Peyer's patch (tissue), 4 donors: Measurements from ENCODE around the gene C17orf100. TPM values are rescaled to one million over a fixed set of nuclear protein-coding genes. Genes with fewer than 3 reads are reported as not detected.
"Not testable (repeated sequence)": the region's sequence is repeated elsewhere in the genome, so short reads cannot be mapped to it uniquely, and the experiment has no call there.

Source experiments
- DNase-seq, 3 donors: peaks; one replicate each; pipeline ENCODE4 v3.0.0-alpha.2; 2017 to 2019
- H3K27ac ChIP-seq, 4 donors: fragments of 200-600 bp; sonication (generic); one replicate each; pipeline ENCODE4 v1.5.1; 2016 to 2019
- H3K27me3 ChIP-seq, 2 donors: fragments of 200-600 bp; sonication (generic); one replicate each; pipeline ENCODE4 v1.5.1; 2019
- H3K36me3 ChIP-seq, 3 donors: fragments of 200-600 bp; sonication (generic); one replicate each; pipeline ENCODE4 v1.5.1; 2016 to 2019
- H3K4me1 ChIP-seq, 4 donors: fragments of 200-600 bp; sonication (generic); one replicate each; pipeline ENCODE4 v1.5.1; 2016 to 2019
- H3K4me3 ChIP-seq, 4 donors: fragments of 200-600 bp; sonication (generic); 1 replicate in 3 of 4; 2 replicates in 1 of 4; pipeline ENCODE4 v1.5.1; 2016 to 2019; ENCODE audit warnings: mild to moderate bottlenecking in 1 of 4
- H3K9me3 ChIP-seq, 4 donors: fragments of 200-600 bp; sonication (generic); one replicate each; pipeline ENCODE4 v1.5.1; 2016 to 2019; ENCODE audit warnings: mild to moderate bottlenecking in 1 of 4
- POLR2A ChIP-seq, 2 donors: fragments of 450-650 bp; IDR thresholded peaks; one replicate each; pipeline ENCODE4 v1.5.1; 2017; ENCODE audit warnings: antibody characterized with exemption in 2 of 2, mild to moderate bottlenecking in 2 of 2, moderate library complexity in 2 of 2
- total RNA-seq, 4 donors: library from RNA; depleted of rRNA; stranded (reverse); fragments of >200 nt; gene quantifications; one replicate each; pipeline ENCODE4 v1.1.0, GENCODE V29; 2016
- TF ChIP-seq, protein P1 (sequence below), 6 experiments: fragments of 450-650 bp in 4 of 6; fragments of 200-600 bp in 2 of 6; sonication (generic) in 1 of 6; IDR thresholded peaks; one replicate each; pipeline ENCODE4 v1.5.1; 2017 to 2019; ENCODE audit warnings: antibody characterized with exemption in 6 of 6, mild to moderate bottlenecking in 3 of 6, moderate library complexity in 1 of 6

Gene C17orf100
- total RNA-seq, 4 donors from 2014 or later, result 2.3 to 16.5 (median 3.1) TPM

GRCh38 chr17:6691546-6691945 lies 40.0 kb downstream of the C17orf100 start:
- H3K9me3 ChIP-seq, result no peaks in the 10 kb centered on the region
- no peak for TF ChIP-seq POLR2A (IDR thresholded peaks at IDR 0.05)
- TF ChIP-seq, protein P1, sequence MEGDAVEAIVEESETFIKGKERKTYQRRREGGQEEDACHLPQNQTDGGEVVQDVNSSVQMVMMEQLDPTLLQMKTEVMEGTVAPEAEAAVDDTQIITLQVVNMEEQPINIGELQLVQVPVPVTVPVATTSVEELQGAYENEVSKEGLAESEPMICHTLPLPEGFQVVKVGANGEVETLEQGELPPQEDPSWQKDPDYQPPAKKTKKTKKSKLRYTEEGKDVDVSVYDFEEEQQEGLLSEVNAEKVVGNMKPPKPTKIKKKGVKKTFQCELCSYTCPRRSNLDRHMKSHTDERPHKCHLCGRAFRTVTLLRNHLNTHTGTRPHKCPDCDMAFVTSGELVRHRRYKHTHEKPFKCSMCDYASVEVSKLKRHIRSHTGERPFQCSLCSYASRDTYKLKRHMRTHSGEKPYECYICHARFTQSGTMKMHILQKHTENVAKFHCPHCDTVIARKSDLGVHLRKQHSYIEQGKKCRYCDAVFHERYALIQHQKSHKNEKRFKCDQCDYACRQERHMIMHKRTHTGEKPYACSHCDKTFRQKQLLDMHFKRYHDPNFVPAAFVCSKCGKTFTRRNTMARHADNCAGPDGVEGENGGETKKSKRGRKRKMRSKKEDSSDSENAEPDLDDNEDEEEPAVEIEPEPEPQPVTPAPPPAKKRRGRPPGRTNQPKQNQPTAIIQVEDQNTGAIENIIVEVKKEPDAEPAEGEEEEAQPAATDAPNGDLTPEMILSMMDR (IDR thresholded peaks at IDR 0.05), result no peak
- H3K27ac ChIP-seq, result no peak overlapping the region
- no peaks in the 10 kb centered on the region for H3K4me1 ChIP-seq
- H3K36me3 ChIP-seq, result no peaks in the 10 kb centered on the region
- no peaks in the 10 kb centered on the region for H3K27me3 ChIP-seq
- no peak overlapping the region for H3K4me3 ChIP-seq
- no peak for DNase-seq

DNA sequence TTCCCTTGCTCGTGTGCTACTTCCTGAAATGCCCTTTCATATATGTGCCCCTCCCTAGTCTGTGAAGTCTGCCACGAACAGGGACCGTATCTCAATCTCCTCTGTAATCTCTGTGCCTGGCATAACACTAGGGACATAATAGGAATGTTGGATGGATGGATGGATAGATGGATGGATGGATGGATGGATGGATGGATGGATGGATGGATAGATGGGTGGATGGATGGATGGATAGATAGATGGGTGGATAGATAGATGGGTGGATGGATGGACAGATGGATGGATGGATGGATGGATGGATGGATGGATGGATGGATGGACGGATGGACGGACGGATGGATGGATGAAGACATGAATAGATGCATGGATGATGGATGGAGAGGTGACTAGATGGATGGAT lies 40.4 kb downstream of the C17orf100 start:
- not testable (repeated sequence) for H3K27ac ChIP-seq, DNase-seq, H3K9me3 ChIP-seq, H3K27me3 ChIP-seq, H3K4me3 ChIP-seq, H3K36me3 ChIP-seq, H3K4me1 ChIP-seq

- Histone ChIP-seq H3K27me3 (no peaks in the 10 kb centered on the region), H3K4me1 (no peaks in the 10 kb centered on the region), H3K27ac (no peak overlapping the region), H3K9me3 (no peaks in the 10 kb centered on the region), H3K4me3 (no peak overlapping the region), H3K36me3 (no peaks in the 10 kb centered on the region)
- DNase-seq, result no peak
- no peak for TF ChIP-seq POLR2A (IDR thresholded peaks at IDR 0.05)
- TF ChIP-seq, protein P1 (IDR thresholded peaks at IDR 0.05), result no peak
Observed at GRCh38 chr17:6695051-6695450, 43.5 kb downstream of the C17orf100 start.

DNA sequence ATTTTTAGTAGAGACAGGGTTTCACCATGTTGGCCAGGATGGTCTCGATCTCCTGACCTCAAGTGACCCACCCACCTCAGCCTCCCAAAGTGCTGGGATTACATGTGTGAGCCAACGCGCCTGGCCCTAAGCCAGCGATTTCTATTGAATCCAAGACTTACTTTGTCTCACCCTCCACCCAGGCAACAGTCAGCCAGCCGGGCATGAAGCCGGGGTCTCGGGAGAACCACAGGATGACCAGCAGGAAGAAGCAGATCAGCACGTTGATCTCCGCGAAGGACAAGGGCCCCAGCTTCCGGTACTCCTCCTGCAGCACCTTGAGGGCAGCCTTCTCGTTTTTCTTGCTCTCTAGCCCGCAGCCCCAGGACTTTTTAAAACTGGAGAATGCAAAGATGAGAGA lies 44.0 kb downstream of the C17orf100 start:
- no peak overlapping the region for H3K27ac ChIP-seq
- H3K9me3 ChIP-seq, result no peaks in the 10 kb centered on the region
- no peaks in the 10 kb centered on the region for H3K27me3 ChIP-seq
- no peak for DNase-seq
- TF ChIP-seq, protein P1 (IDR thresholded peaks at IDR 0.05), result no peak
- TF ChIP-seq POLR2A (IDR thresholded peaks at IDR 0.05), result no peak
- no peaks in the 10 kb centered on the region for H3K4me1 ChIP-seq
- no peaks in the 10 kb centered on the region for H3K36me3 ChIP-seq
- no peak overlapping the region for H3K4me3 ChIP-seq

- Histone ChIP-seq H3K27ac (no peak overlapping the region), H3K4me3 (no peak overlapping the region), H3K9me3 (no peaks in the 10 kb centered on the region), H3K36me3 (no peaks in the 10 kb centered on the region), H3K4me1 (no peaks in the 10 kb centered on the region), H3K27me3 (no peaks in the 10 kb centered on the region)
- DNase-seq, result no peak
- TF ChIP-seq, protein P1 (IDR thresholded peaks at IDR 0.05), result no peak
- TF ChIP-seq POLR2A (IDR thresholded peaks at IDR 0.05), result no peak
Observed at GRCh38 chr17:6696906-6697305, 45.3 kb downstream of the C17orf100 start.

GRCh38 chr17:6698004-6698403 lies 46.4 kb downstream of the C17orf100 start:
- Histone ChIP-seq H3K27ac (no peak overlapping the region), H3K4me1 (no peaks in the 10 kb centered on the region), H3K27me3 (no peaks in the 10 kb centered on the region), H3K36me3 (no peaks in the 10 kb centered on the region), H3K4me3 (no peak overlapping the region), H3K9me3 (no peaks in the 10 kb centered on the region)
- TF ChIP-seq, protein P1 (IDR thresholded peaks at IDR 0.05), result no peak
- TF ChIP-seq POLR2A (IDR thresholded peaks at IDR 0.05), result no peak
- no peak for DNase-seq
